HG03039 (cell line): ENCODE data around the gene SFMBT2.
"Not testable (repeated sequence)": the region's sequence is repeated elsewhere in the genome, so short reads cannot be mapped to it uniquely, and the experiment has no call there.

Experiments used
- ATAC-seq: cut with Tn5 transposase; IDR thresholded peaks from one replicate; pipeline ENCODE4 v1.9.1; 2021; ENCODE audit warnings: mild to moderate bottlenecking, moderate library complexity; ENCODE audit not compliant: unreplicated experiment

SFMBT2 gene

DNA sequence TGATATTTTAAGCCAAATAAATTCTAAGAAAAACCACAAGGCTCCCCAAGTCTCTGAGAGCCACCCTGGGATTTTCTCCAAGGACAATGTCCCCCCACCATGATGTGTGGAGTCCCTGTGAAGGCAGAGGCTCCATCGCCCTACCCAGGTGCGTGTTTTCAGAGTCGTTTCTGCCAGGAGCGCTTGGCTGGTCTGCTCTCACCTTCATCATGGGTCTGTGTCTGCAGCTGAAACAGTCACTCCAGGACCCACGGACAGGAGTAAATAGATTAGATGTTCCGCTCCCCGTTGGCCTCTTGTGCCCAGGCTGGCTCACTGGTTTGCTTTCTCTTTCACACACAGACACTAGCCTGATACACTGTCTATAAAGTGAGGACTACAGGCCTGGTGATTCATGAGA is 217.5 kb downstream of the SFMBT2 start:
- no peak for ATAC-seq

GRCh38 chr10:7192831-7193361 is 217.9 kb downstream of the SFMBT2 start:
- ATAC-seq = no peak

DNA sequence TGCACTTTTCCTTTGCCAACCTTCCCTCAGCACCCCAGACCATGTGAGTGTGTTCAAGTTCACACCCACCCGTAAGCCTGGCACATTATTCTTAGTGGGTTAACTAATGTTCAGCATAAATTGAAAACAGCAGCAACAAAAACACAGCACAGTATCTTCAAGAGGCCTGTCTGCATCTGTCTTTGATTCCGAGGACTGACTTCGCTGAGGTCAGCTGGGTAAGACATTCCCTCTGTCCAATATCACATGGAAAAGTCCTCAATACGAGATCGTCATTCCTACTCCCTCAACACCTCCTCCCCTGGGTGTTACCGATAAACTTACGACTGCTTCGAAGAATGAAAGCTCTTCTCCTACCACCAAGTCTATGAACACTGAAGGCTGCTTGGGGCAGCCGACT is 218.8 kb downstream of the SFMBT2 start:
- no peak for ATAC-seq

- not testable (repeated sequence) for ATAC-seq
Measured at GRCh38 chr10:7190772-7191171, 220.1 kb downstream of the SFMBT2 start.

DNA sequence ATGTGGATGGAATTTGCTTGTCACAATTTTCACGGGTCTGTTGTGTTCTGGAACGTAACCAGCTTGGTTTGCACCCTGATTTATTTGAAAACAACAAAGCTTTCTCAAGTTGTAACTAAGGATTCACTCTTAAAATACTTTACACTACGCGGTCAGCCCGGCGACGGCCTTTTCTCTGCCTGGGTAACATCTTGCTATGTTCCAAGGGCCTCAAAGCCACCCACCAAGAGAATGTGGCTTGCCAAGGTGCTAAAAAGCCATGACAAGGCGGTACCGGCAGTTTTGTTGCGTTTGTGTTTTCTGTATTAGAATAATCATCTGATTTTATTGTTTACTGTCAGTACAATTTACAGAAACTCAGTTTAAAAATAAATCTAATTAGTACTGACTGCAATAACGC is 220.9 kb downstream of the SFMBT2 start:
- no peak for ATAC-seq

- no peak for ATAC-seq
Measured at GRCh38 chr10:7188456-7189050, 222.3 kb downstream of the SFMBT2 start.

- ATAC-seq = no peak
Measured at GRCh38 chr10:7186387-7187018, 224.3 kb downstream of the SFMBT2 start.

DNA sequence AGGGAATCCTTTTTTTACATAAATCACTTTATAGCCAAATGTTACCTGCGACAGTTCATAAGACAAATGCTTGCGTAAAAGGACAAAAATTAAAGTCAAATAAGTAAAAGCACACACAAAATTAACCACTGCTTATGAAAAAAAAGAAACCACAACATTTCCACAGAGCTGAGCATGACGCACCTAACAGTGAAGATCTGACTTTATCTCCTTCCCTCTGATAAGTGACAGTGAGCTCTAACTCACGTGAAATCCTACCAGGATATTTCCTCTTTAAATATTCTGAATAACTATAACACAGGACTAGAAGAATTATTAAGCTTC is 225.5 kb downstream of the SFMBT2 start:
- ATAC-seq = no peak

- no peak for ATAC-seq
Measured at GRCh38 chr10:7184660-7185366, 226.0 kb downstream of the SFMBT2 start.

GRCh38 chr10:7184116-7184515 is 226.7 kb downstream of the SFMBT2 start:
- not testable (repeated sequence) for ATAC-seq

GRCh38 chr10:7182327-7182726 is 228.5 kb downstream of the SFMBT2 start:
- not testable (repeated sequence) for ATAC-seq

DNA sequence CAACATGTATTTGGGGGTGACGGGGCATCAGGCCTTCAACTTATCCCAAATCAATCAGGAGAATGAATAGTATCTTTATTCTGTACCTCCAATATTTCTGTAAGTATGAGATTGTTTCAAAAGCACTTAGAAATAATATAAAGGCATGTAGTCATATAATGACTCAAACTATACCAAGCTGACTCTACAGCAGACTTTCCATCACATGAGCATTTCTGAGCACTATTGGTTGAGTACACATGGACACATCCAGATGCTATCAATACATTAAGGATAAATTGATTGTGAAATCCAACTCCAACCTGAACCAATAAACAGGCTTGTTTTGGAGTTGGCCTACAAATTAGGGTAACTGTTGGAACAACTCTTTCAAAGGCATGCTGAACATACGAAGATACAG is 229.4 kb downstream of the SFMBT2 start:
- ATAC-seq = no peak

DNA sequence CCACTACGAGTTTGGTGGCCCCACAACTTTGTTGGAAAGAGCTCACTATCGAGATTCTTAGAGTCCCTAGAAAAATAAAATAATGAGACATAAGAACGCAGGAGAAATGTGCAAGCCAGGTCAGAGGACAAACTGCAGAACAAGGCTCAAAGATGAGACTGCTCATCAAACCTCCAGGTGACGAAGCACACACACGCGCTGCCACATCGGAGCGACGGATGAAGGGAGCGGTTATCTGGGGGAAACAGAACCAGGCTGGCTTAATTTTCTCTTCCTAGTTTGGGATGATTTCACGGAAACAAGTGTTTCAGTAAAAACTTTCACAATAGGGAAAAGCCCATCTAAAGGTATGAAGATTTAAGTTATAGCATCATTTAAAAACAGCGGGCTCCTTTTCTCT is 231.3 kb downstream of the SFMBT2 start:
- no peak for ATAC-seq

DNA sequence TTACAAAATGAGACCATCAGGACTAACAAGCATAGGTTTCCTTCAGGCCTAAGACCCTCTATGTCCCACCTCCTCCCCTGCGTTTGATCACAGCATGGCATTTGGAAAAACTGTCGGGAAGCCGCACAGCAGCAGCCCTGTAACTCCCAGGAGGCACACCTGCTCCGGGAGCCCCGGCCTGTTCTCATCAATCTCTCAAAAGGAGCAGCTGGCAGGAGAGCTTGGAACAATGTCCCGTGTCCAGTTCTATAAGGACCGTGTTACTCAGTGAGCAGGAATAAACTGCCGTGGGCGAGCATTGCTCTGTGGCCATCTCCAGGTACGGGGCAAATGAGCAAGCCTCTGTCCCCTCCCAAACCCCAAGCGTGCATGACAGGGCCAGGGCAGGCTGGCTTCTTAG is 236.9 kb downstream of the SFMBT2 start:
- no peak for ATAC-seq

- ATAC-seq = no peak
Measured at GRCh38 chr10:7171825-7172224, 239.0 kb downstream of the SFMBT2 start.

DNA sequence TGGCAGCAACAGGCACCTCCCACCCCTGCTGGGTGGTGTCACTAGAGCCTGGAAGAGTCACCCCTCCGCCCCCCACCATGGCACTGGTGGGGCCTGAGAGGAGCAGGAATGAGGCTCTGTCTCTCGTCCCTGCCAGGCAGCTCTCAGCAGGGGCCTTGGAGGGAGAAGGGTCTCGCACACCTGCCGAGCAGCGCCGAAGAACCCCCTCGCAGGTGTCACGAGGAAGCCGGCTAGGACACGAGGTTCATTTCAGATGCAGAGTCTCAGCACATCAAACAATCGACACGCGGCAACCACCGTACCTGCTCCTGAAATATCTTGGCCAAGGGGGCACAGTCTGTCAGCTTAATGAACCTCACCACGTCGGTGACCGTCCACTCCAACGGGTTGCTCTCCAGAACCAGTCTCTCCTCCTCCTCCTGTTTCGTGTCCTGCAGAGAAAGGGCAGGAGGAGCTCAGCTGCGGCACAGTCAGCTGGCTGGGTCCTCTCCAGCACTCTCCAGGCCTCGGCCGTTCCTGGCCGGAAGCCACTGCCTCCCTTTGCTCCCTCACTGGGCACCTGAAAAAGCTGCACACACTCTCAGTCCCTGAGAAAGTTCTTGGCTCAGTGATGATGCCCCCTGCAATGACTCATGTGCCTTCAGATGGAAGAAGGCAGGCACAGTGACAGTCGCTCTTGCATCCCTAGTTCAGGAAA is 240.1 kb downstream of the SFMBT2 start:
- no peak for ATAC-seq

DNA sequence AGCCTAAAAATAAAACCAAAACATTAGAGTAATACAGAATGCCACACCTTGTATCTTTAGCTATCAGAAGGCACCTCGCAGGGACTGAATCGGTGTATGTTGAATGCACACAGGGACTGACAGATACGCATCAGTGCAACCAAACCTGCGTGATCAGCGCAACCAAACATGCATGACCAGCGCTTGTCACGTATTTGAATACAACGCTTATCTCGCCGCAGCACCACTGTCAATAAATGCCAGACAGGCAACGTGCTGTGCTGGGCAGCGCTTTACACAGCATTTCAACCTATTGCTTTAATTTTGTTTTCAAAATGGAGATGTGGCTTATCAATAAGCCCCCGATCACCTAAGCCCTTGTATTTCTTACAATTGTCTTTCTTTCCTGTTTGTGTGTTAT is 242.4 kb downstream of the SFMBT2 start:
- no peak for ATAC-seq

- no peak for ATAC-seq
Measured at GRCh38 chr10:7165500-7166177, 245.2 kb downstream of the SFMBT2 start.

DNA sequence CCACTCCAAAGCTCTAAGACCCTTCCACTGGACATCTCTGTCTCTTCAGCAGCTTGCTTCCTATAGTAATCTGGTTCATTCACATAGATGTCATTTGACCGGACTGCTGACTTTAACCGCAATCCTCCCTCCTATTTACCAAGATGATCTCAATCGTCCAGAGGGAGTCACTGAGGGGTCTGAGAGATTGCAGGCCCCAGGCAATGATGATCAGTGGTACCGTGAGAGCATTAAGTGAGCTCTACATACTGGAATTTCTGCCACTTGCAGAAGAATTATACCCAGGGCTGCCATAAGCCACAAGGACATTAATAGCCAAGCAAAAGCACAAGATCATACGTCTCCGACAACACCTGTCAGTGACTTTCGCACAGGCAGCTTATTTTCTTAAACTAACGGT is 245.9 kb downstream of the SFMBT2 start:
- ATAC-seq = no peak

DNA sequence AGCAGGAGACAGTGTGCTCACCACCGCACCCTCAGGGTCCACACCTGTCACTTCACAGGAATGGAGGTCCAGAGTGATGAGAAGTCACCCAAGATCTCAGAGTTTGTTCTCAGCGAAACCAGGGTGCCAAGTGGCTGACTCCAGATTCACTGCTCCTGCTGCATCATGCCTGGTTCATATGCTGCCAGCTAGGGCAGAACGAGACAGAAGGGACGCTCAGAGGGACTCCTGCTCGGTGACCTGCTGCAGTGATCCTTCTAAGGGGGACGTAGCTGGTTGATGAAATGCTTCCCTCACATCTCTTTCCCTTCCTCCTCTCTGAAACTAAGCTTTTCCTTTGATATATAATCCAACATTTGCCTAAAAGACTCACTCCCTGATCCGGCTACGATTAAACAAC is 248.5 kb downstream of the SFMBT2 start:
- no peak for ATAC-seq
